NCI-H226 (cell line): Measurements from ENCODE around the gene DDX10.
"Not testable (repeated sequence)": the region's sequence is repeated elsewhere in the genome, so short reads cannot be mapped to it uniquely, and the experiment has no call there.

Experiments used
- DNase-seq: peaks from one replicate; pipeline ENCODE4 v3.0.0-alpha.2; 2015

Gene DDX10

DNA sequence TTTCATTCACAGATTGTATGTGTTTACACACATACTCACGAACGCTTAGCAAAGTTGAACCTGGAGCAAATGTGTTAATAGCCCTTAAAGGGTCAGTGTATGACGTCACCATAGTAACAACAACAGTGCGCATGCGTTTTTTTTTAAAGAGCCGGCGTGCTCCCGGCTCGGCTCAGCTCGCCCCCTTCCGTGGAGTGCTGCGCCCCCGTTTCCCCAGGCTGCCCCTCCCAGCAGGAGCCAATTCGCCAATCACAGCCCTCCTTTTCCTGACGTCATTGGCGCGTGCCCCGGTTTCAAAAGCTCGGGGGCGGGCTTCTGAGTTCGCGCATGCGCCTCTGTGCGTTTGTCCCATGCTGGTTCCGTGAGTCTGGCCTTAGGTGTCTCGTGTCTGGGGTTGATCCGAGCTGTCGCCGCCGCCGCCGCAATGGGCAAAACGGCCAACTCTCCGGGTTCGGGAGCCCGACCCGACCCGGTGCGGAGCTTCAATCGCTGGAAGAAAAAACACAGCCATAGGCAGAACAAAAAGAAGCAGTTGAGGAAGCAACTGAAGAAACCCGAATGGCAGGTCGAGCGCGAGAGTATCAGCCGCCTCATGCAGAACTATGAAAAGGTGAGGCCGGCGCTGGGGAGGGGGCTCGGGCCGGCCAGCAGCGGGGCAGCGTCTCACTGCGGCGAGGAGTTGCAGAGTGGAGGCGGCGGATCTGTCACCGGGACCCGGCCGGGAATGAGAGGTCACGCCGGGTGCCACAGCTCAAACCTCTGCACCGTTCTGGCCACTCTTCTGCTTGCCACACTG is at the start of gene DDX10:
Gene DDX10, plus strand, starts transcription at position 340 of the 796 bp plus-strand sequence. Its CDS starts 85 bp downstream, at position 425.
- DNase-seq, result peak; percentile 94

DNA sequence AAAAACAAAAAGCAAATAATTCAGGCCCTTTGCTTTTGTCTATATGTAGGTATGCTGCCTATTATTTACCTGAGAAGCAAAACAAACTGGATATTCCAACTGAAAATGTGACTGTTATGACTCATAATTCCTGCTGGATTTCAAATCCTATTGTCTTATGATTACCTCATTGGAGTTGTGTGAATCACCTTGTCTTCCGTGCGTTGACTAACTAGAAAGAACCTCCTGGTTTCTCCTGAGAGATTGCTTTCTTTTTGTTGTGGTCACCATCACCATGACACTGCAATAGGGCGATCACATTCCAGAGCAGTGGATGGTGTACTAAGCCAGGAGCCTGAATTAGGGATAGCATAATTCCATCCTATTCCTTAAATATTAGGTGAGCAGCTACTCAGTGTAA is 48.3 kb upstream of the DDX10 start:
- peak; percentile 98 for DNase-seq

DNA sequence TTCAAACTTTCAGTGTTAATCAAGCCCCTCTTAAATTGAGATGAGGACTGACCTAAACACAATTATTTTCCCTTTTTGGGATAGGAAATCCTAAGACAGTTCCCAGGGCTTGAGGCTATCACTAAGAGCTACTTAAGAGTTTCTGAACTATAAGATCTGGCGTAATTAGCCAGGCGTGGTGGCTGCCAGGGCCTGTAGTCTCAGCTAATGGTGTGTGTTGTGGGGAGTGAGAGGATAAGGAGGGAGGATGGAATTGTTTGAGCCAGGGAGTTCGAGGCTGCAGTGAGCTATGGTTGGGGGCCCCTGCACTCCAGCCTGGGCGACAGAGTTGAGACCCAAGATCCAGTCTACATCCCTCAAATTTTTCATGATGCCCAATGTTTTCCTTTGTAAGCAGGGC is 47.8 kb upstream of the DDX10 start:
- no peak for DNase-seq

- peak; percentile 24 for DNase-seq
These were observed 46.3 kb upstream of the DDX10 start for GRCh38 chr11:108618529-108618928.

GRCh38 chr11:108620958-108621772 is 43.7 kb upstream of the DDX10 start:
- peak; percentile 43 for DNase-seq

- DNase-seq, result no peak
These were observed 42.5 kb upstream of the DDX10 start for GRCh38 chr11:108622341-108622740.

DNA sequence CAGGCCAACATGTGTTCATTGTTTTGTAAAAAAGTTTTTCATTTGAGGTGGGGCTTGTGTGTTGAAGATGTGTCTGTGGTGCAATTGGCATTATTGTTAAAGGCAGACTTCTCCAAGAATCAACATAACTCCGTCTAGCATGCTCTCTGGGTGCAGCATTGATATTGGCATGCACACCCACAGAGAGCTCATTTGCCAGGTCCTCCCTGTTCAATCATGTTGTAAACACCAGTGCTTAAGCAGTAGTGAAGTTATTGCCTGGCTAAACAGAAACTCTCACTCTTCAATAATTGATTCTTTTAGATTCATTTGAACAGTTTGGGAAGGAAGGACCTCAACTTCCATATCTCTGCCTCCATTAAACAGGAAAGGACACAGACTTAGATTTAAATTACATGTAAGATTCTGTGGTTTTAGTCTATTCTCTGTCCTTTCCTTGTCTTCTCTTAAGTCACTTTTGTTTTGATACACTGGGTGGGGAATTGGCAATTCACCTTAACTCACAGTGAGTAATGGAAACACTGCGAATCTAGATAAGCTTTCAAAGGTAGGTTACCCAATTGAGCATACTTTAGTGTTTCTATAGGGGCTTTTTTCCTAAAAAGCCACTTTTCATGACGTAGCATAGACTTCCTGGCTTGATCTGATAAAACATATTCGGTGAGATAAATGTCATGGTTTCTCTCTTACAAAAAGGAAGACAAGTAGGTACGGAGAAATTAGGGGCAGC is 40.5 kb upstream of the DDX10 start:
- DNase-seq, result no peak

GRCh38 chr11:108628326-108628725 is 36.5 kb upstream of the DDX10 start:
- DNase-seq, result no peak

GRCh38 chr11:108628812-108629211 is 36.1 kb upstream of the DDX10 start:
- no peak for DNase-seq

DNA sequence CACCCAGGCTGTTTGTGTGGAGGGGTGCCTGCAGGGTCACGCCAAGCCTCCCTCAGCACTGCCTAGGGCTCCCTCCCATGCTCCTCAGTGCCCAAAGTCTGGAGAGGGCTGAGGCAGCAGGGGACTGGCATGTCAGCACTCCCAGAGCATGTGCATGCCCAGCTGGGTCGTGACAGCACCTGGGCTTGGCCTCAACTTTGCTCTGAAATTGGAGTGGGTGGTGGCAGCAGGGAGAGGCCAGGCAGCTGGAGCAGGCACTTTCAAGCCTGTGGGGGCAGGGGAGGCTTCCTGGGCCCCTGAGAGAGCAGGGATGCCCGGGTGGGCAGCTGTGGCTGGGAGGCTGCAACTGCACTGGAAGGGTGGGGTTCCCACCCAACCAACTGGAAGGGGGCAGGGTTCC is 35.6 kb upstream of the DDX10 start:
- DNase-seq, result no peak

- no peak for DNase-seq
These were observed 32.7 kb upstream of the DDX10 start for GRCh38 chr11:108632041-108632704.

- DNase-seq, result peak; percentile 29
These were observed 29.8 kb upstream of the DDX10 start for GRCh38 chr11:108635106-108635505.

DNA sequence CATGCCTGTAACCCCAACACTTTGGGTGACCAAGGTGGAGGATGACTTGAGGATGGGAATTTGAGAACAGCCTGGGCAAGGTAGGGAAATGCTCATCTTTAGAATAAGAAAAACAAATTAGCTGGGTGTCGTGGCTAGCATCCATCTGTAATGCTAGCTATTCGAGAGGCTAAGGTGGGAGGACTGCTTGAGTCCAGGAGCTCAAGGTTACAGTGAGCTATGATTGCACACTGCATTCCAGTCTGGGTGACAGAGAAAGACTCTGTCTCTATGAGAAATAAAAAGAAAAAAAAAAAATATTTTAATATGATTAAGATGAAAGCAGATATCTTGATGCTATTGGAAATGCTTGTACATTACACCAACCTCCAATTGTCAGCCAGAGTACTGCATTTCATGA is 28.6 kb upstream of the DDX10 start:
- DNase-seq, result no peak

DNA sequence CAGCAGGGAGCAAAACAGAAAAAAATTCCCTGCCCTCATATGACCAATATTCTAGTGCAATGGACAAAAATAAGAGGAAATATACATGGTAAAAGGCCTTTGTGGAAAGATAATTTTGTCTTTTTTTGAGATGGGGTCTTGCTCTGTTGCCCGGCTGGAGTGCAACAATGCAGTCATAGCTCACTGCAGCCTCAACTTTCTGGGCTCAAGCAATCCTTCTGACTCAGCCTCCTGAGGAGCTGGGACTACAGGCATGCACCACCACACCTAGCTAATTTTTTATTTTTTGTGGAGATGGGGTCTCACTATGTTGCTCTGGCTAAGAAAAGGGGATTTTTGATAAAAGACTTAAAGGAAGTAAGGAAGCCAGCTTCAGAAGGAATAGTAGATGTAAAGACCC is 25.7 kb upstream of the DDX10 start:
- DNase-seq, result no peak

GRCh38 chr11:108641752-108642151 is 23.1 kb upstream of the DDX10 start:
- DNase-seq, result not testable (repeated sequence)

GRCh38 chr11:108643974-108644373 is 20.9 kb upstream of the DDX10 start:
- no peak for DNase-seq

- no peak for DNase-seq
These were observed 18.9 kb upstream of the DDX10 start for GRCh38 chr11:108645970-108646369.

GRCh38 chr11:108647387-108647700 is 17.5 kb upstream of the DDX10 start:
- no peak for DNase-seq

GRCh38 chr11:108647701-108648527 is 17.0 kb upstream of the DDX10 start:
- peak; percentile 63 for DNase-seq

DNA sequence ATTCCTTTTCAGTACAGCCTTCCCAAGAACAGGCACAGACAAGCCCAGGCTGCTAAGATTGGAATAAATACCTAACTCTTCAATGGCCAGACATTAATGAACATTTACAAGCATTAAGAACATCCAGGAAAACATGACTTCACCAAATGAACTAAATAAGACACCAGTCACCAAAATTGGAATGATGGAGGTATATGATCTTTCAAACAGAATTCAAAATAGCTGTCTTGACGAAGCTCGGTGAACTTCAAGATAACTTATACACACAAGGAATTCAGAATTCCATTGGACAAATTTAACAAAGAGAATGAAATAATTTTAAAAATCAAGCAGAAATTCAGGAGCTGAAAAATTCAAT is 16.4 kb upstream of the DDX10 start:
- DNase-seq, result no peak

DNA sequence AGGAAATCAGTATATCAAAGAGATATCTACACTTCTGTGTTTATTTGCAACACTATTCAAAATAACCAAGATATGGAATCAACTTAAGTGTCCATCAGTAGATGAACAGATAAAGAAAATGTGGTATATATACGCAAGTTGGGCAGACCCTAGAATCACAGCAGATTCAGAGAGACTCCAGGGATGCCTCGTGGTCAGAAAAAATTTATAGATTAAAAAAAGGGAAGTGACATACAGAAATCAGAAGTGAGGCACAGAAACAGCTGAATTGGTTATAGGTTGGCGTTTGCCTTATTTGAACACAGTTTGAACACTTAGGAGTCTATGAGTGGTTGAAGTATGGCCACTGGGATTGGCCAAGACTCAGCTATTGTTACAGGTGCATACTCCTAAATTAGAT is 10.8 kb upstream of the DDX10 start:
- DNase-seq, result not testable (repeated sequence)

- DNase-seq, result peak; percentile 29
These were observed 9.8 kb upstream of the DDX10 start for GRCh38 chr11:108654994-108655631.
